ENCODE measurements around the gene BRF1. TPM values are rescaled to one million over a fixed set of nuclear protein-coding genes. Genes with fewer than 3 reads are reported as not detected.

The BRF1 gene
- total RNA-seq, 2 experiments from 2014 or later: 23.7 to 26.4 TPM

GRCh38 chr14:105208738-105209075 is 92.1 kb downstream of the BRF1 start:
- CTCF ChIA-PET (ENCODE audit: unreplicated experiment): no interaction called here
- Histone ChIP-seq H3K9me3 (ENCODE audit: low read length) (no peaks in the 10 kb centered on the region), H3K36me3 (ENCODE audit: insufficient read depth, low read length) (no peaks in the 10 kb centered on the region), H3K4me3 (ENCODE audit: low read depth, low read length, poor library complexity, severe bottlenecking) (no peak overlapping the region), H3K9me2 (ENCODE audit: insufficient read depth, low read length) (no peaks in the 10 kb centered on the region), H3K27ac (ENCODE audit: low read depth, low read length, poor library complexity, severe bottlenecking) (no peak overlapping the region), H2AFZ (ENCODE audit: low read length) (no peak overlapping the region), H3K79me2 (ENCODE audit: insufficient read depth, low read depth, low read length) (no peaks in the 10 kb centered on the region), H4K20me1 (ENCODE audit: insufficient read depth, low read length) (no peaks in the 10 kb centered on the region; the same call in 1 of the 2 replicates), H3K4me1 (ENCODE audit: insufficient read depth, low read length, poor library complexity, severe bottlenecking) (no peaks in the 10 kb centered on the region), H3K4me2 (ENCODE audit: low read length) (no peak overlapping the region)
- DNase-seq (ENCODE audit: low spot score): no peak
- POLR2A ChIA-PET: no interaction called here
- TF ChIP-seq EZH2phosphoT487 (IDR thresholded peaks at IDR 0.05; ENCODE audit: borderline replicate concordance, low read depth, low read length): no peak
- no peak for TF ChIP-seq CTCF (conservative IDR thresholded peaks at IDR 0.05; ENCODE audit: low read length)
- intact Hi-C loops (cut with micrococcal nuclease; ENCODE audit: unreplicated experiment): no loop called here
- BruUV-seq (replicated peaks): no TSS peak

GRCh38 chr14:105207996-105208737 is 92.6 kb downstream of the BRF1 start:
- POLR2A ChIA-PET: no interaction called here
- CTCF ChIA-PET (ENCODE audit: unreplicated experiment): no interaction called here
- no peaks in the 10 kb centered on the region for H3K9me3 ChIP-seq (ENCODE audit: low read length)
- no peak overlapping the region for H3K4me3 ChIP-seq (ENCODE audit: low read depth, low read length, poor library complexity, severe bottlenecking)
- no peak overlapping the region for H2AFZ ChIP-seq (ENCODE audit: low read length)
- no TSS peak for BruUV-seq (replicated peaks)
- H3K79me2 ChIP-seq (ENCODE audit: insufficient read depth, low read depth, low read length): no peaks in the 10 kb centered on the region
- no peak overlapping the region for H3K4me2 ChIP-seq (ENCODE audit: low read length)
- TF ChIP-seq EZH2phosphoT487 (IDR thresholded peaks at IDR 0.05; ENCODE audit: borderline replicate concordance, low read depth, low read length): no peak
- no peak for TF ChIP-seq CTCF (conservative IDR thresholded peaks at IDR 0.05; ENCODE audit: low read length)
- H4K20me1 ChIP-seq (ENCODE audit: insufficient read depth, low read length): no peaks in the 10 kb centered on the region; the same call in 1 of the 2 replicates
- no peak for DNase-seq (ENCODE audit: low spot score)
- H3K4me1 ChIP-seq (ENCODE audit: insufficient read depth, low read length, poor library complexity, severe bottlenecking): no peaks in the 10 kb centered on the region
- no peaks in the 10 kb centered on the region for H3K9me2 ChIP-seq (ENCODE audit: insufficient read depth, low read length)
- no peak overlapping the region for H3K27ac ChIP-seq (ENCODE audit: low read depth, low read length, poor library complexity, severe bottlenecking)
- no peaks in the 10 kb centered on the region for H3K36me3 ChIP-seq (ENCODE audit: insufficient read depth, low read length)
- intact Hi-C loops (cut with micrococcal nuclease; ENCODE audit: unreplicated experiment): no loop called here

DNA sequence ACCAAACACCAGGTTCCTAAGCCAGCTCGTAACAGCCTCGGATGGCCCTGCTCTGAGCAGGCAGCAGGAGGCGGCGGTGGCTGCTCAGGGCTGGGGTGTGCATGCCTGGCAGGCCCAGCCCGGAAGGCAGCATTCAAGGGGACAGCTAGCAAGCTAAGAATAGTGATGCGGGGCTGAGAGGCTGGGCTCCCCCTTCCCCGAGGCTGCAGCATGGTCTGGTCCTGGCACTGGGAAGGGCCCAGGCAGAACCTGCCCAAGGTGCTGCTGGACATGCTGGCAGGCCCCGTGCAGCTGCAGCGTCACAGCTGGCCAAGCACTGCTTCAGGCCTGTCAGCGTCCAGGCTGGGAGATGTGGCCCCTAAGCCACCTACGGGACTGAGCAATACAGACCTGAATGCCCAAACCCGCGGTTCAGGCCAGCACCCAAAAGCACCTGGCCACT is 93.3 kb downstream of the BRF1 start:
- TF ChIP-seq CTCF (conservative IDR thresholded peaks at IDR 0.05; ENCODE audit: low read length) (no peak), EZH2phosphoT487 (IDR thresholded peaks at IDR 0.05; ENCODE audit: borderline replicate concordance, low read depth, low read length) (no peak)
- intact Hi-C loops (cut with micrococcal nuclease; ENCODE audit: unreplicated experiment): no loop called here

More for the DNA sequence above, 93.3 kb downstream of the BRF1 start:
- H2AFZ ChIP-seq (ENCODE audit: low read length): no peak overlapping the region
- no peaks in the 10 kb centered on the region for H3K4me1 ChIP-seq (ENCODE audit: insufficient read depth, low read length, poor library complexity, severe bottlenecking)
- no peaks in the 10 kb centered on the region for H3K9me3 ChIP-seq (ENCODE audit: low read length)
- no peaks in the 10 kb centered on the region for H3K79me2 ChIP-seq (ENCODE audit: insufficient read depth, low read depth, low read length)
- H3K36me3 ChIP-seq (ENCODE audit: insufficient read depth, low read length): no peaks in the 10 kb centered on the region
- no peaks in the 10 kb centered on the region for H3K9me2 ChIP-seq (ENCODE audit: insufficient read depth, low read length)
- no peak for DNase-seq (ENCODE audit: low spot score)
- no peak overlapping the region for H3K4me2 ChIP-seq (ENCODE audit: low read length)
- no peak overlapping the region for H3K4me3 ChIP-seq (ENCODE audit: low read depth, low read length, poor library complexity, severe bottlenecking)
- H4K20me1 ChIP-seq (ENCODE audit: insufficient read depth, low read length): no peaks in the 10 kb centered on the region; the same call in 1 of the 2 replicates
- CTCF ChIA-PET (ENCODE audit: unreplicated experiment): no interaction called here
- POLR2A ChIA-PET: no interaction called here
- H3K27ac ChIP-seq (ENCODE audit: low read depth, low read length, poor library complexity, severe bottlenecking): no peak overlapping the region
- BruUV-seq (replicated peaks): no TSS peak

Data from OCI-LY7 (cell line).